ENCODE data around the gene NETO2. TPM values are rescaled to one million over a fixed set of nuclear protein-coding genes. Genes with fewer than 3 reads are reported as not detected.
A peak's percentile ranks its signal among the peaks of the same experiment; 100 is the strongest.

Gene NETO2
- total and polyA plus RNA-seq, 2 of the 13 experiments (the other 11 are each of a cell fraction or from before 2014, with no cell fraction given) = 8.2 to 13.5 TPM

GRCh38 chr16:47142821-47143676 lies 696 bp downstream of the NETO2 start:
- in situ Hi-C loops (cut with HindIII; ENCODE audit: extremely low pct_ligation_motif_present, low pct_unique_long_range_greater_than_20kb) = loop anchor here (5.0 to 10.0 kb wide), 3 partner anchors 106 to 1019 kb away; no protein-coding TSS in a partner anchor
- no TSS peak for BruUV-seq (replicated peaks)
- no peak for TF ChIP-seq NFYB (CRISPR knock-in tag; IDR thresholded peaks at IDR 0.05)
- peak; percentile 60 for TF ChIP-seq REPIN1 (CRISPR knock-in tag; IDR thresholded peaks at IDR 0.05; ENCODE audit: borderline replicate concordance, low read depth)
- no peak for TF ChIP-seq ZNF333 (CRISPR knock-in tag; IDR thresholded peaks at IDR 0.05; ENCODE audit: borderline replicate concordance)
- TF ChIP-seq DBP (CRISPR knock-in tag; IDR thresholded peaks at IDR 0.05; ENCODE audit: not compliant biosample characterization) = no peak
- TF ChIP-seq SRSF9 (IDR thresholded peaks at IDR 0.05; ENCODE audit: borderline replicate concordance, insufficient read depth, low read depth, low read length, poor library complexity, severe bottlenecking) = no peak
- no peak for TF ChIP-seq SOX5 (CRISPR knock-in tag; IDR thresholded peaks at IDR 0.05; ENCODE audit: borderline replicate concordance)
- no peak for TF ChIP-seq ZFP41 (CRISPR knock-in tag; IDR thresholded peaks at IDR 0.05; ENCODE audit: borderline replicate concordance)
- TF ChIP-seq, protein P1, sequence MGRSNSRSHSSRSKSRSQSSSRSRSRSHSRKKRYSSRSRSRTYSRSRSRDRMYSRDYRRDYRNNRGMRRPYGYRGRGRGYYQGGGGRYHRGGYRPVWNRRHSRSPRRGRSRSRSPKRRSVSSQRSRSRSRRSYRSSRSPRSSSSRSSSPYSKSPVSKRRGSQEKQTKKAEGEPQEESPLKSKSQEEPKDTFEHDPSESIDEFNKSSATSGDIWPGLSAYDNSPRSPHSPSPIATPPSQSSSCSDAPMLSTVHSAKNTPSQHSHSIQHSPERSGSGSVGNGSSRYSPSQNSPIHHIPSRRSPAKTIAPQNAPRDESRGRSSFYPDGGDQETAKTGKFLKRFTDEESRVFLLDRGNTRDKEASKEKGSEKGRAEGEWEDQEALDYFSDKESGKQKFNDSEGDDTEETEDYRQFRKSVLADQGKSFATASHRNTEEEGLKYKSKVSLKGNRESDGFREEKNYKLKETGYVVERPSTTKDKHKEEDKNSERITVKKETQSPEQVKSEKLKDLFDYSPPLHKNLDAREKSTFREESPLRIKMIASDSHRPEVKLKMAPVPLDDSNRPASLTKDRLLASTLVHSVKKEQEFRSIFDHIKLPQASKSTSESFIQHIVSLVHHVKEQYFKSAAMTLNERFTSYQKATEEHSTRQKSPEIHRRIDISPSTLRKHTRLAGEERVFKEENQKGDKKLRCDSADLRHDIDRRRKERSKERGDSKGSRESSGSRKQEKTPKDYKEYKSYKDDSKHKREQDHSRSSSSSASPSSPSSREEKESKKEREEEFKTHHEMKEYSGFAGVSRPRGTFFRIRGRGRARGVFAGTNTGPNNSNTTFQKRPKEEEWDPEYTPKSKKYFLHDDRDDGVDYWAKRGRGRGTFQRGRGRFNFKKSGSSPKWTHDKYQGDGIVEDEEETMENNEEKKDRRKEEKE (IDR thresholded peaks at IDR 0.05) = no peak
- TF ChIP-seq PRDM4 (CRISPR knock-in tag; IDR thresholded peaks at IDR 0.05; ENCODE audit: borderline replicate concordance) = no peak

More at GRCh38 chr16:47142821-47143676, 696 bp downstream of the NETO2 start:
- DNase-seq (ENCODE audit: low spot score) (peak; percentile 66), FAIRE-seq (no peak), ATAC-seq (peak; percentile 91)
- Histone ChIP-seq H3K9ac (ENCODE audit: insufficient read depth, low read depth, low read length) (peak overlapping the region; percentile 51; the same call in 1 of the 2 replicates), H3K4me3 (replicated peaks in 1 of 3; ENCODE audit: insufficient read depth in 1 of 3, low read depth in 2 of 3, low read length in 3 of 3) (peak overlapping the region; percentile 64 to 75 (median 67)), H3K27me3 (ENCODE audit: control insufficient read depth in 1 of 2, insufficient read depth in 2 of 2, low read length in 2 of 2) (peaks cover 1 to 26% of the 10 kb centered on the region in 2 experiments; a peak in 3 of 5 replicates), H4K20me1 (ENCODE audit: insufficient read depth, low read length) (no peaks in the 10 kb centered on the region), H3K9me3 (ENCODE audit: low read length) (no peaks in the 10 kb centered on the region), H3K4me2 (ENCODE audit: low read depth, low read length) (peak overlapping the region; percentile 91), H3K4me1 (ENCODE audit: insufficient read depth, low read length) (peaks cover 21% of the 10 kb centered on the region), H3K27ac (ENCODE audit: extremely low read length, insufficient read depth, low read length) (no peak overlapping the region), H2AFZ (ENCODE audit: low read length) (no peak overlapping the region), H3K79me2 (ENCODE audit: insufficient read depth, low read length) (no peaks in the 10 kb centered on the region), H3K36me3 (replicated peaks in 1 of 2; ENCODE audit: control insufficient read depth in 1 of 2, insufficient read depth in 2 of 2, low read length in 2 of 2) (no peaks in the 10 kb centered on the region)
- intact Hi-C loops (cut with micrococcal nuclease; ENCODE audit: unreplicated experiment) = loop anchor here (1.0 to 5.0 kb wide), 8 partner anchors 91 to 1022 kb away; partner anchors contain the start of genes ITFG1 and PHKB
- 0% methylated on average over 38 of the region's 111 CpGs for WGBS (ENCODE audit: low lambda C conversion rate)
- POLR2A ChIA-PET = interaction anchor here (0.6 to 2.3 kb wide), 4 partner anchors 136 to 1022 kb away, joined by 3 to 8 read pairs (median 4); partner anchors contain the start of gene DNAJA2
- CTCF ChIA-PET (ENCODE audit: low intra/inter-chr PET ratio, low total read pairs) = interaction anchor here (1.1 to 3.0 kb wide), 9 partner anchors 20 to 1022 kb away, joined by 4 to 24 read pairs (median 12); partner anchors contain the start of gene ABCC12

All from HepG2 (cell line).